Right cardiac atrium (tissue), 5 donors: Measurements from ENCODE around the gene KIF5B. TPM values are rescaled to one million over a fixed set of nuclear protein-coding genes. Genes with fewer than 3 reads are reported as not detected.
"Not testable (repeated sequence)": the region's sequence is repeated elsewhere in the genome, so short reads cannot be mapped to it uniquely, and the experiment has no call there.

Experiments used
- ATAC-seq, 2 donors: fragments of 200-7000 bp; cut with Tn5 transposase; one replicate each; pipeline versions ENCODE4 v1.8.0 to v1.9.1; 2020; ENCODE audit warnings: moderate library complexity in 2 of 2, mild to moderate bottlenecking in 1 of 2
- DNase-seq, 3 donors: peaks; one replicate each; pipeline ENCODE4 v3.0.0-alpha.2; 2020
- H3K27ac ChIP-seq: one replicate; pipeline ENCODE4 v1.5.1; 2013; ENCODE audit warnings: mild to moderate bottlenecking, low read length, control low read depth, moderate library complexity
- H3K27me3 ChIP-seq: one replicate; pipeline ENCODE4 v1.6.1; 2013; ENCODE audit not compliant: control insufficient read depth, insufficient read depth
- H3K4me1 ChIP-seq: one replicate; pipeline ENCODE4 v1.6.1; 2013; ENCODE audit warnings: low read length; ENCODE audit not compliant: control insufficient read depth, insufficient read depth
- H3K4me3 ChIP-seq: one replicate; pipeline ENCODE4 v1.5.1; 2013; ENCODE audit warnings: low read length, control low read depth
- H3K9me3 ChIP-seq: one replicate; pipeline ENCODE4 v1.6.1; 2013; ENCODE audit warnings: low read length; ENCODE audit not compliant: control insufficient read depth
- WGBS: extraction: QIAGEN DNeasy Blood & Tissue Kit; methylation state at CpG from one replicate; pipeline ENCODE4 v1.1.7; 2013; 5-methylcytosine and 5-hydroxymethylcytosine counted together
- intact Hi-C, 4 donors: fragments of 100-400 bp; cut with DNase I; formaldehyde crosslinking; loops; one replicate each; pipeline versions ENCODE4 v1.11.0 to v1.14.0; 2022 to 2023
- long read RNA-seq, 4 donors: library from polyadenylated mRNA; unstranded; transcript quantifications; one replicate each; pipeline ENCODE4 v2.0.0, GENCODE V29; 2020 to 2021
- polyA plus RNA-seq: library from polyadenylated mRNA; stranded (reverse); fragments of 200-250 nt; gene quantifications from one replicate; pipeline ENCODE4 v1.2.3, GENCODE V29; 2013
- total RNA-seq, 4 donors: library from RNA; stranded (reverse); fragmentation: NEBNext Ultra II Directional; extraction: Animal tissue kit (Norgen Biotek cat#: 25700); gene quantifications; one replicate each; pipeline ENCODE4 v1.2.1, GENCODE V29; 2021
- donor health status: healthy with polysubstance abuse.
- donor health status: DM: no; HTN: yes; CAD: no.
- donor health status: DM: no; HTN: no; CAD: no.
- donor health status: DM: no; HTN: yes; CAD: no; lungs with severe emphysema.
- donor health status: DM: yes; HTN: yes; CAD: no.

The KIF5B gene
- total RNA-seq: 100 to 1,000 TPM; 134 to 169 (median 144) TPM
- 60.3 TPM for polyA plus RNA-seq
- long read RNA-seq, donor 1, full-length matches to known transcripts: 18 of 446 reads
- long read RNA-seq, donor 1, partial matches to known transcripts: 416 of 446 reads
- long read RNA-seq, donor 1, other reads (novel, unspliced or antisense): 12 of 446 reads
- long read RNA-seq, donor 2, full-length matches to known transcripts: 46 of 117 reads
- long read RNA-seq, donor 2, partial matches to known transcripts: 66 of 117 reads
- long read RNA-seq, donor 2, other reads (novel, unspliced or antisense): 5 of 117 reads
- long read RNA-seq, donor 3, full-length matches to known transcripts: 23 of 1,130 reads
- long read RNA-seq, donor 3, partial matches to known transcripts: 1,038 of 1,130 reads
- long read RNA-seq, donor 3, other reads (novel, unspliced or antisense): 69 of 1,130 reads
- long read RNA-seq, donor 4, full-length matches to known transcripts: 71 of 158 reads
- long read RNA-seq, donor 4, partial matches to known transcripts: 79 of 158 reads
- long read RNA-seq, donor 4, other reads (novel, unspliced or antisense): 8 of 158 reads

GRCh38 chr10:32056136-32057035 is at the start of gene KIF5B:
TSS of gene KIF5B (minus strand) at chr10:32056425. CDS start at chr10:32055973, 452 bp downstream.
- peak; percentile 97 for ATAC-seq
- DNase-seq: peak; percentile 93 to 97 (median 96)
- Histone ChIP-seq H3K4me1 (peaks cover 3% of the 10 kb centered on the region), H3K27me3 (no peaks in the 10 kb centered on the region), H3K4me3 (peak within 1 kb of the TSS; percentile 74), H3K9me3 (no peaks in the 10 kb centered on the region), H3K27ac (peak within 1 kb of the TSS; percentile 90)
- 2% methylated on average over 63 of the region's 63 CpGs for WGBS
- intact Hi-C loops: no loop called here

DNA sequence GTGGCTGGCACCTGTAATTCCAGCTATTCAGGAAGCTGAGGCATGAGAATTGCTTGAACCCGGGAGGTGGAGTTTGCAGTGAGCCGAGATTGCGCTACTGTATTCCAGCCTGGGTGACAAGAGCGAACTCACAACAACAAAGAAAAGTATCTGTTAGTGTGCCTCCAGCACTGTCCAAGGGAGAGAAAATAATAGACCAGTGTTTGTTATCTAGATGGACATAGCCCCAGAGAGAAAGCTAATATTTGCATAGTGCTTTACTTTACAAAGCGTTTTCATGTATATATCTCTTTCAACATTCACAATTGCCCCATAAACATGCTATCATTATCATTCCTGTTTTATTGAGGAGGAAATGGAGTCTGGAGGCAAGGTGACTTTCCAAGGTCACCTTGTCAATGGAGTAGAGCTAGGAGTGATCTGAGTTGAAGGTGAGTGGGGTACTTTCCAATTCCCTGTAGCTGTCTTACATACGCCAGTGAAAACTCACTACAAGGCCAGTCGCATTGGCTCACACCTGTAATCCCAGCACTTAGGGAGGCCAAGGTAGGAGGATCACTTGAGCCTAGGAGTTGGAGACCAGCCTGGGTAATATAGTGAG is 49.7 kb upstream of the KIF5B start:
- 94% methylated on average over 7 of the region's 7 CpGs for WGBS
- H3K4me3 ChIP-seq: no peak overlapping the region
- no peaks in the 10 kb centered on the region for H3K4me1 ChIP-seq
- ATAC-seq (no peak), DNase-seq (no peak)
- intact Hi-C loops: no loop called here
- no peaks in the 10 kb centered on the region for H3K9me3 ChIP-seq
- no peaks in the 10 kb centered on the region for H3K27me3 ChIP-seq
- no peak overlapping the region for H3K27ac ChIP-seq

- no peaks in the 10 kb centered on the region for H3K4me1 ChIP-seq
- ATAC-seq (peak; percentile 43 to 61), DNase-seq (no peak)
- no peaks in the 10 kb centered on the region for H3K9me3 ChIP-seq
- 85% methylated on average over 5 of the region's 5 CpGs for WGBS
- H3K27me3 ChIP-seq: no peaks in the 10 kb centered on the region
- intact Hi-C loops: no loop called here
- no peak overlapping the region for H3K27ac ChIP-seq
- H3K4me3 ChIP-seq: no peak overlapping the region
Observed at GRCh38 chr10:32104622-32105509, 48.6 kb upstream of the KIF5B start.

GRCh38 chr10:32104181-32104580 is 48.0 kb upstream of the KIF5B start:
- no peak for ATAC-seq
- Histone ChIP-seq H3K4me1 (no peaks in the 10 kb centered on the region), H3K27me3 (no peaks in the 10 kb centered on the region), H3K4me3 (no peak overlapping the region), H3K9me3 (no peaks in the 10 kb centered on the region), H3K27ac (no peak overlapping the region)
- WGBS: 34% methylated on average over 3 of the region's 3 CpGs
- intact Hi-C loops: no loop called here
- no peak for DNase-seq

- ATAC-seq (no peak), DNase-seq (no peak)
- Histone ChIP-seq H3K4me3 (no peak overlapping the region), H3K27ac (no peak overlapping the region), H3K9me3 (no peaks in the 10 kb centered on the region), H3K4me1 (no peaks in the 10 kb centered on the region), H3K27me3 (no peaks in the 10 kb centered on the region)
- intact Hi-C loops: no loop called here
- 66% methylated on average over 3 of the region's 3 CpGs for WGBS
Observed at GRCh38 chr10:32103721-32104120, 47.5 kb upstream of the KIF5B start.

DNA sequence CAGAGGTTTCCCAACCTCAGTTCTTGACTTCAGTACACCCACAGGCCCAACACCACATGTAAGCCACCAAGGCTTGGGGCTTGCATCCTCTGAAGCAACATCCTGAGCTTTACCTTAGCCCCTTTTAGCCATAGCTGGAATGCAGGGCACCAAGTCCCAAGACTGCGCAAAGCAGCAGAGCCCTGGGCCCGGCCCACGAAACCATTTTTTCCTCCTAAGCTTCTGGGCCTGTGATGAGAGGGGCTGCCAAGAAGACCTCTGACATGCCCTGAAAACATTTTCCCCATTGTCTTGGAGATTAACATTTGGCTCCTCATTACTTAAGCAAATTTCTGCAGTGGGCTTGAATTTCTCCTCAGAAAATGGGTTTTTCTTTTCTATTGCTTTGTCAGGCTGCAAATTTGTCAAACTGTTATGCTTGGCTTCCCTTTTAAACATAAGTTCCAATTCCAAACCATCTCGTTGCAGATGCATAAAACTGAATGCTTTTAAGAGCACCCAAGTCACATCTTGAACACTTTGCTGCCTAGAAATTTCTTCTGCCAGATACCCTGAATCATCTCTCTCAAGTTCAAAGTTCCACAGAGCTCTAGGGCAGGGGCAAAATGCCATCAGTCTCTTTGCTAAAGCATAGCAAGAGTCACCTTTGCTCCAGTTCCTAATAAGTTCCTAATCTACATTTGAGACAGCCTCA is 42.5 kb upstream of the KIF5B start:
- intact Hi-C loops, H3K4me3 ChIP-seq, H3K27ac ChIP-seq, DNase-seq, H3K4me1 ChIP-seq, H3K9me3 ChIP-seq, ATAC-seq, H3K27me3 ChIP-seq: not testable (repeated sequence)
- WGBS: 66% methylated on average over 4 of the region's 4 CpGs

- 98% methylated on average over 2 of the region's 2 CpGs for WGBS
- Histone ChIP-seq H3K27me3 (no peaks in the 10 kb centered on the region), H3K4me1 (no peaks in the 10 kb centered on the region), H3K27ac (no peak overlapping the region), H3K9me3 (no peaks in the 10 kb centered on the region), H3K4me3 (no peak overlapping the region)
- ATAC-seq (no peak), DNase-seq (no peak)
- intact Hi-C loops: no loop called here
Observed at GRCh38 chr10:32095116-32095733, 39.0 kb upstream of the KIF5B start.

GRCh38 chr10:32093650-32094049 is 37.4 kb upstream of the KIF5B start:
- no peaks in the 10 kb centered on the region for H3K27me3 ChIP-seq
- no peaks in the 10 kb centered on the region for H3K4me1 ChIP-seq
- H3K27ac ChIP-seq: no peak overlapping the region
- no peaks in the 10 kb centered on the region for H3K9me3 ChIP-seq
- DNase-seq (no peak), ATAC-seq (no peak)
- no peak overlapping the region for H3K4me3 ChIP-seq
- intact Hi-C loops: no loop called here
- WGBS: 92% methylated on average over 2 of the region's 2 CpGs

- no peaks in the 10 kb centered on the region for H3K9me3 ChIP-seq
- no peak for DNase-seq
- intact Hi-C loops: no loop called here
- no peak overlapping the region for H3K4me3 ChIP-seq
- H3K27ac ChIP-seq: no peak overlapping the region
- no peak for ATAC-seq
- H3K4me1 ChIP-seq: no peaks in the 10 kb centered on the region
- H3K27me3 ChIP-seq: no peaks in the 10 kb centered on the region
Observed at GRCh38 chr10:32091046-32091445, 34.8 kb upstream of the KIF5B start.
